K562 (cell line): ENCODE results near the gene ADCY5. TPM values are rescaled to one million over a fixed set of nuclear protein-coding genes. Genes with fewer than 3 reads are reported as not detected.

Experiments
- CTCFL ChIP-seq: IDR thresholded peaks from 2 replicates; pipeline ENCODE4 v1.6.1; 2011; ENCODE audit warnings: borderline replicate concordance, low read depth, mild to moderate bottlenecking, moderate library complexity, low read length; ENCODE audit not compliant: insufficient read depth, poor library complexity, severe bottlenecking
- E2F1 ChIP-seq: sonication (generic); formaldehyde crosslinking; IDR thresholded peaks from 2 replicates; pipeline ENCODE4 v1.8.1; 2023; ENCODE audit warnings: mild to moderate bottlenecking, missing genetic modification reagents, moderate library complexity
- ELK3 ChIP-seq: fragments of 450-650 bp; formaldehyde crosslinking; IDR thresholded peaks from 2 replicates; pipeline ENCODE4 v1.4.0; 2020; ENCODE audit warnings: mild to moderate bottlenecking
- HMGN3 ChIP-seq: IDR thresholded peaks from 2 replicates; pipeline ENCODE4 v1.6.1; 2011; ENCODE audit warnings: borderline replicate concordance, low read depth, mild to moderate bottlenecking, mixed read lengths, low read length; ENCODE audit not compliant: insufficient read length; ENCODE audit errors: extremely low read depth
- MEIS2 ChIP-seq: fragments of 450-650 bp; IDR thresholded peaks from 2 replicates; pipeline ENCODE4 v1.6.1; 2014; ENCODE audit warnings: mild to moderate bottlenecking; ENCODE audit not compliant: partially characterized antibody
- WHSC1 ChIP-seq: IDR thresholded peaks from one replicate; pipeline ENCODE4 v1.6.1; 2012; ENCODE audit warnings: low read length, control low read depth, inconsistent platforms
- ZBTB5 ChIP-seq: fragments of 450-650 bp; IDR thresholded peaks from 2 replicates; pipeline ENCODE4 v1.6.1; 2017; ENCODE audit warnings: antibody characterized with exemption
- ZNF121 ChIP-seq: sonication (generic); formaldehyde crosslinking; conservative IDR thresholded peaks from 2 replicates; pipeline ENCODE4 v1.8.0; 2022; ENCODE audit warnings: missing genetic modification reagents
- polyA plus RNA-seq, 8 experiments: library from polyadenylated mRNA; depleted of rRNA in 4 of 8; stranded (reverse) in 5 of 8; unstranded in 3 of 8; fragments of >200 nt; fragmentation: Nextera tagmentation in 2 of 8; fragmentation: Illumina TruSeq in 1 of 8; extraction: Ambion mirVana in 2 of 8; extraction: Trizol in 1 of 8; gene quantifications; 2 replicates each; pipeline versions ENCODE4 v1.2.1 to v1.2.3, GENCODE V29; 2011 to 2014; ENCODE audit warnings: inconsistent platforms in 1 of 8, missing spikeins in 1 of 8
- total RNA-seq, 7 experiments: library from RNA; depleted of rRNA in 6 of 7; stranded (reverse); fragments of >200 nt in 6 of 7; fragmentation: Illumina TruSeq in 2 of 7; extraction: Trizol in 2 of 7; gene quantifications; 2 replicates each; pipeline versions ENCODE4 v1.2.1 to v1.2.3, GENCODE V29; 2011 to 2021; ENCODE audit warnings: low replicate concordance in 1 of 7
- TF ChIP-seq, protein P1 (sequence below): sonication (generic); IDR thresholded peaks from 2 replicates; pipeline ENCODE4 v1.6.1; 2016
- TF ChIP-seq, protein P2 (sequence below): fragments of 450-650 bp; IDR thresholded peaks from 2 replicates; pipeline ENCODE4 v1.6.1; 2014; ENCODE audit warnings: low read depth, mild to moderate bottlenecking, moderate library complexity, borderline replicate concordance

ADCY5 gene
- total and polyA plus RNA-seq, 9 of the 15 experiments (the other 6 are each of a cell fraction or from before 2014, with no cell fraction given), result under 0.01 TPM; not detected in 8

DNA sequence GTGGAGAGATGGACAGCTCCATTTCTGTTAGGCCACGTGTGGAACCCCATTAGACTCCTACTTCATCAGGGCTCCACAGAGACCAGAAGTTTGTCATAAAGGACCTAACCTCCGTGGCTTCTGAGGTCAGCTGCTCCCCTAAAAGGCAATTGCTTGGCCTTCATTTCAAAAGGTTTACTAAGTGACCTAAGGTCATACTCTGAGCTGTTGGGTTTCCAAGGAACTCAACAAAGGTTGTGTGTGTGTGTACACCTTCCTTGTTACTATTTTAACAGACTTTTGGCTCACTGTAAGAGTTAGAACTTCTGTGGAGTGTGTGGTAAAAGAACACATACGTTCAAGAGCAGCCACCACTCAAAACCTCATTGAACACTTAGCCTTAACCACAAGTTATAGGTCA is 173.2 kb downstream of the ADCY5 start (continued):
- no peak for TF ChIP-seq ZBTB5
- no peak for TF ChIP-seq WHSC1
- no peak for TF ChIP-seq HMGN3
- TF ChIP-seq ELK3 (CRISPR knock-in tag), result no peak
- no peak for TF ChIP-seq ZNF121 (CRISPR knock-in tag)
- TF ChIP-seq, protein P1, sequence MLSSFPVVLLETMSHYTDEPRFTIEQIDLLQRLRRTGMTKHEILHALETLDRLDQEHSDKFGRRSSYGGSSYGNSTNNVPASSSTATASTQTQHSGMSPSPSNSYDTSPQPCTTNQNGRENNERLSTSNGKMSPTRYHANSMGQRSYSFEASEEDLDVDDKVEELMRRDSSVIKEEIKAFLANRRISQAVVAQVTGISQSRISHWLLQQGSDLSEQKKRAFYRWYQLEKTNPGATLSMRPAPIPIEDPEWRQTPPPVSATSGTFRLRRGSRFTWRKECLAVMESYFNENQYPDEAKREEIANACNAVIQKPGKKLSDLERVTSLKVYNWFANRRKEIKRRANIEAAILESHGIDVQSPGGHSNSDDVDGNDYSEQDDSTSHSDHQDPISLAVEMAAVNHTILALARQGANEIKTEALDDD, result no peak
- TF ChIP-seq MEIS2, result no peak
- TF ChIP-seq, protein P2, sequence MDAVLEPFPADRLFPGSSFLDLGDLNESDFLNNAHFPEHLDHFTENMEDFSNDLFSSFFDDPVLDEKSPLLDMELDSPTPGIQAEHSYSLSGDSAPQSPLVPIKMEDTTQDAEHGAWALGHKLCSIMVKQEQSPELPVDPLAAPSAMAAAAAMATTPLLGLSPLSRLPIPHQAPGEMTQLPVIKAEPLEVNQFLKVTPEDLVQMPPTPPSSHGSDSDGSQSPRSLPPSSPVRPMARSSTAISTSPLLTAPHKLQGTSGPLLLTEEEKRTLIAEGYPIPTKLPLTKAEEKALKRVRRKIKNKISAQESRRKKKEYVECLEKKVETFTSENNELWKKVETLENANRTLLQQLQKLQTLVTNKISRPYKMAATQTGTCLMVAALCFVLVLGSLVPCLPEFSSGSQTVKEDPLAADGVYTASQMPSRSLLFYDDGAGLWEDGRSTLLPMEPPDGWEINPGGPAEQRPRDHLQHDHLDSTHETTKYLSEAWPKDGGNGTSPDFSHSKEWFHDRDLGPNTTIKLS, result no peak
- no peak for TF ChIP-seq CTCFL
- TF ChIP-seq E2F1 (CRISPR knock-in tag), result no peak
- TF ChIP-seq, all 486 proteins: peak for 0
